Right cardiac atrium (tissue), 5 donors: ENCODE data around the gene HJURP. TPM values are rescaled to one million over a fixed set of nuclear protein-coding genes. Genes with fewer than 3 reads are reported as not detected.
"Not testable (repeated sequence)": the region's sequence is repeated elsewhere in the genome, so short reads cannot be mapped to it uniquely, and the experiment has no call there.

Source experiments
- ATAC-seq, 2 donors: fragments of 200-7000 bp; cut with Tn5 transposase; one replicate each; pipeline versions ENCODE4 v1.8.0 to v1.9.1; 2020; ENCODE audit warnings: moderate library complexity in 2 of 2, mild to moderate bottlenecking in 1 of 2
- DNase-seq, 3 donors: peaks; one replicate each; pipeline ENCODE4 v3.0.0-alpha.2; 2020
- H3K27ac ChIP-seq: one replicate; pipeline ENCODE4 v1.5.1; 2013; ENCODE audit warnings: mild to moderate bottlenecking, low read length, control low read depth, moderate library complexity
- H3K27me3 ChIP-seq: one replicate; pipeline ENCODE4 v1.6.1; 2013; ENCODE audit not compliant: control insufficient read depth, insufficient read depth
- H3K4me1 ChIP-seq: one replicate; pipeline ENCODE4 v1.6.1; 2013; ENCODE audit warnings: low read length; ENCODE audit not compliant: control insufficient read depth, insufficient read depth
- H3K4me3 ChIP-seq: one replicate; pipeline ENCODE4 v1.5.1; 2013; ENCODE audit warnings: low read length, control low read depth
- H3K9me3 ChIP-seq: one replicate; pipeline ENCODE4 v1.6.1; 2013; ENCODE audit warnings: low read length; ENCODE audit not compliant: control insufficient read depth
- WGBS: extraction: QIAGEN DNeasy Blood & Tissue Kit; methylation state at CpG from one replicate; pipeline ENCODE4 v1.1.7; 2013; 5-methylcytosine and 5-hydroxymethylcytosine counted together
- intact Hi-C, 4 donors: fragments of 100-400 bp; cut with DNase I; formaldehyde crosslinking; loops; one replicate each; pipeline versions ENCODE4 v1.11.0 to v1.14.0; 2022 to 2023
- long read RNA-seq, 4 donors: library from polyadenylated mRNA; unstranded; transcript quantifications; one replicate each; pipeline ENCODE4 v2.0.0, GENCODE V29; 2020 to 2021
- polyA plus RNA-seq: library from polyadenylated mRNA; stranded (reverse); fragments of 200-250 nt; gene quantifications from one replicate; pipeline ENCODE4 v1.2.3, GENCODE V29; 2013
- total RNA-seq, 4 donors: library from RNA; stranded (reverse); fragmentation: NEBNext Ultra II Directional; extraction: Animal tissue kit (Norgen Biotek cat#: 25700); gene quantifications; one replicate each; pipeline ENCODE4 v1.2.1, GENCODE V29; 2021
- donor health status: healthy with polysubstance abuse.
- donor health status: DM: no; HTN: yes; CAD: no.
- donor health status: DM: no; HTN: no; CAD: no.
- donor health status: DM: no; HTN: yes; CAD: no; lungs with severe emphysema.
- donor health status: DM: yes; HTN: yes; CAD: no.

The HJURP gene, protein sequence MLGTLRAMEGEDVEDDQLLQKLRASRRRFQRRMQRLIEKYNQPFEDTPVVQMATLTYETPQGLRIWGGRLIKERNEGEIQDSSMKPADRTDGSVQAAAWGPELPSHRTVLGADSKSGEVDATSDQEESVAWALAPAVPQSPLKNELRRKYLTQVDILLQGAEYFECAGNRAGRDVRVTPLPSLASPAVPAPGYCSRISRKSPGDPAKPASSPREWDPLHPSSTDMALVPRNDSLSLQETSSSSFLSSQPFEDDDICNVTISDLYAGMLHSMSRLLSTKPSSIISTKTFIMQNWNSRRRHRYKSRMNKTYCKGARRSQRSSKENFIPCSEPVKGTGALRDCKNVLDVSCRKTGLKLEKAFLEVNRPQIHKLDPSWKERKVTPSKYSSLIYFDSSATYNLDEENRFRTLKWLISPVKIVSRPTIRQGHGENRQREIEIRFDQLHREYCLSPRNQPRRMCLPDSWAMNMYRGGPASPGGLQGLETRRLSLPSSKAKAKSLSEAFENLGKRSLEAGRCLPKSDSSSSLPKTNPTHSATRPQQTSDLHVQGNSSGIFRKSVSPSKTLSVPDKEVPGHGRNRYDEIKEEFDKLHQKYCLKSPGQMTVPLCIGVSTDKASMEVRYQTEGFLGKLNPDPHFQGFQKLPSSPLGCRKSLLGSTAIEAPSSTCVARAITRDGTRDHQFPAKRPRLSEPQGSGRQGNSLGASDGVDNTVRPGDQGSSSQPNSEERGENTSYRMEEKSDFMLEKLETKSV
- under 1 TPM in 2 of 4 donors, not detected in 2; 0.77 to 0.94 TPM for total RNA-seq
- polyA plus RNA-seq: 0.09 TPM
- long read RNA-seq, donor 1: 0 reads
- long read RNA-seq, donor 2: 0 reads
- long read RNA-seq, donor 3: 0 reads
- long read RNA-seq, donor 4: 0 reads

DNA sequence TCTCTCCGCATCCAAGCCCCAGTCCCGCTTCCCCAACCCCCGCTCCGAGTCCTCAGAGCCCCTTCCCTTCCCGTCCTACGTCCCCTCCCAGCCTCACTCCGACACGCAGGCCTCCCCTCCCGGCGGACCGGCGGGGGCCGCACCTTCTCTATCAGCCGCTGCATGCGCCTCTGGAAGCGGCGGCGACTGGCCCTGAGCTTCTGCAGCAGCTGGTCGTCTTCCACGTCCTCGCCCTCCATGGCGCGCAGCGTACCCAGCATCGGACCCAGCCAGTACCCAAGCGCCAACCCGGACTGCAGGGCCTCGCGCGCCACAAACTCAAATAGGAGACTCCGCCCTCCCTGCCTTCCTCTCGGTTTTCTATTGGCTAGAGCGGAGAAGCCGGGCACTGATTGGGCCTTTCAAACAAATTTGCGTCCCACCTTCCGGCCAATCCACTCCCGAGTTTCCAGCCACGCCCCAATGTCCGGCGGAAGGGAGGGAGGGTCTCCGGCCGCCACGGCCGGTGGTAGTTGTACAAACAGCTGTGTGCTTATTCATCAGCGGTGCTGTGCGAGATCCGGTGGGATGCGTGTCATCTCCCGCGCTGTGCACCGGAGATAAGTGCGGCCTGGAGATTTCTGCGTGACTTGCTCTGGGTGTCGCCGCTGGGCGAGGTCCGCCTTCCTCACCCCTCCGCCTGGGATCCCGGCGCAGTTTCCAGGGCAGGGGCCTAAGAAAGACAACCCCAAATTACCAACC is at the start of gene HJURP:
TSS of gene HJURP (minus strand) at position 295 of the 741 bp plus-strand sequence. CDS start at position 260, 35 bp downstream.
- ATAC-seq (peak; percentile 99 to 100), DNase-seq (peak; percentile 91 to 95 (median 95))
- H3K4me3 ChIP-seq: peak within 1 kb of the TSS; percentile 63
- no peaks in the 10 kb centered on the region for H3K4me1 ChIP-seq
- intact Hi-C loops: no loop called here
- no peaks in the 10 kb centered on the region for H3K9me3 ChIP-seq
- H3K27ac ChIP-seq: no peak within 1 kb of the TSS
- WGBS: under 1% methylated on average over 60 of the region's 60 CpGs
- H3K27me3 ChIP-seq: no peaks in the 10 kb centered on the region

DNA sequence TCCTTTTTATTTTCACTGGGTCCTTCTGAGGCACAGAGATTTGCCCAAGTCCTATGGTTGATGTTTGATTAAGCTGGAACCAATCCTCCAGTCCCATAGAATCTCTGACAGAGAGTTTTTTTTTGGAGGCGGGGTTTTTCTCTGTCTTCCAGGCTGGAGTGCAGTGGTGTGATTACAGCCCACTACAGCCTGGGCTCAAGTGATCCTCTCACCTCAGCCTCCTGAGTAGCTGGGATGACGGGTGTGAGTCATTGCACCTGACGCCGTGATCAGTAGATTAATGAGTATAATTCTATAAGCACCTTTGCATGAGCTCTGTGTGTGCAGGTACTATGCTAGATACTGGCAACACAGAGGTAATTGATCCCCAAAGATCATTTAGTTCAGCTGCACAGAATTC is 47.5 kb upstream of the HJURP start:
- Histone ChIP-seq H3K27ac (no peak overlapping the region), H3K4me1 (no peaks in the 10 kb centered on the region), H3K9me3 (no peaks in the 10 kb centered on the region), H3K27me3 (no peaks in the 10 kb centered on the region), H3K4me3 (no peak overlapping the region)
- ATAC-seq (no peak), DNase-seq (no peak)
- intact Hi-C loops: no loop called here
- 84% methylated on average over 4 of the region's 4 CpGs for WGBS

DNA sequence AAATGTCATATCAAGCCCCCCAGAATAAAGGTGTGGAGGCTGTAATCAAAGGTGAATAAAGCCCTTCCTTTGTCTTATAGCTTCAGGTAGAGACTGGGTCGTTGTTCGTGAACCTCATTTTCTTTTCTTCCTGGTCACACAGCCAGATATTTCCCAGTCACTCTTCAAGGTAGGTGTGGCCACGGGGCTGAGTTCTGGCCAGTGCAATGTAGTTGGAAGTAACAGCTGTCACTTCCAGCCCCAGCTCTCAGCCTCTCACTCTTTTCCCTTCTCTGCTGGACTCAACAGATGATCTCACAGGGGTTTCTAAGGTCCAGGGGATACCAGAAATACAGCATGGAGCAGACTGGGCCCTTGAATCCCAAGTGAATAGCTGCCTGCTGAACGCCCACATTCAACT is 47.0 kb upstream of the HJURP start:
- Histone ChIP-seq H3K27ac (no peak overlapping the region), H3K4me3 (no peak overlapping the region), H3K27me3 (no peaks in the 10 kb centered on the region), H3K4me1 (no peaks in the 10 kb centered on the region), H3K9me3 (no peaks in the 10 kb centered on the region)
- DNase-seq (no peak), ATAC-seq (no peak)
- 71% methylated on average over 4 of the region's 4 CpGs for WGBS
- intact Hi-C loops: no loop called here

DNA sequence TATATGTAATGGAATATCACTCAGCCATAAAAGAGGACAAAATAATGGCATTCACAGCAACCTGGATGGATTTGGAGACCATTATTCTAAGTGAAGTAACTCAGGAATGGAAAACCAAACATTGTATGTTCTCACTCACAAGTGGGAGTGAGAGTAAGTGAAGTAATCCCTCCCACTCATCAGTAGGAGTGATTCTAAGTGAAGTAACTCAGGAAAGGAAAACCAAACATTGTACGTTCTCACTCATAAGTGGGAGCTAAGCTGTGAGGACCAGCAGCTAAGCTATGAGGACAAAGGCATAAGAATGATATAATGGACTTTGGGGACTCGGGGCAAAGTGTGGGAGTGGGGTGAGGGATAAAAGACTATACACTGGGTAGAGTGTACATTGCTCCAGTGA is 41.9 kb upstream of the HJURP start:
- H3K9me3 ChIP-seq, H3K4me3 ChIP-seq, H3K27me3 ChIP-seq, ATAC-seq, H3K27ac ChIP-seq, intact Hi-C loops, H3K4me1 ChIP-seq, DNase-seq: not testable (repeated sequence)
- 57% methylated on average over 2 of the region's 2 CpGs for WGBS

DNA sequence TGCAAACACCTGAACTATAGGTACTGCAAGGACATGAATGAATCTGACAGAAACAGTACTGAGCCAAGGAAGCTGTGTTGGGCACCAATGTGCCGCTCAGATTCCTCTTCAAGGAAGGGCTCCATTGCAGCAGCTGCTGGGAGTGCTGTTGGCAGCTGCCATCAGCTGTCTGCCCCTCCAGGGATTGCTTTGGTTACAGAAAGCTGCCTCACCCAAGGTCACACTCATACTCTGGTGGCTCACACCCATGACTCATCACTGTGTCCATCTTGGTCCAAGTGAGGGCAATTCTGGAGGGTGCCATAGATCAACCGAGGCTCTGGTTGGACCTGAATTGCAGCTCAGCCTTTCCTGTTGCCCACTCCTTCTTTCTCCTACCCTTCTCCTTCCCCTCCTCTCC is 38.5 kb upstream of the HJURP start:
- H3K27ac ChIP-seq: no peak overlapping the region
- ATAC-seq: no peak
- no peak overlapping the region for H3K4me3 ChIP-seq
- H3K27me3 ChIP-seq: no peaks in the 10 kb centered on the region
- no peaks in the 10 kb centered on the region for H3K9me3 ChIP-seq
- no peak for DNase-seq
- intact Hi-C loops: no loop called here
- no peaks in the 10 kb centered on the region for H3K4me1 ChIP-seq
- WGBS: 88% methylated on average over 2 of the region's 2 CpGs

DNA sequence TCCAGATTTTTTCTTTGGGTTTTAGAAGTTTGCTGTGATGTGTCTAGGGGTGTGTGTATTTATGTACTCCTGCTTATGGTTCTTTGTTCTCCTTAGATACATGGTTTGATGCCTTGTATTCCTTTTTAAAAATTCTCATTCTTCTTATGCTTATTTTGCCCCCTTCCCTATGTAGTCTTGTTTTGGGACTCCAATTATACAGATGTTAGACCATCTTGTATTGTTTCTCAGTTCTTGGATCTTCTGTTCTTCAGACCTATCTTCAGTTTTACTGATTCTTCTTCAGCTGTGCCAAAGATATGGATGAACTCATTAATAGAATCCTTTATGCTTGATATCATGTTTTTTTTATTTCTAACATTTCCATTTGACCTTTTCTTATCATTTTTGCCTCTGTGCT is 28.0 kb upstream of the HJURP start:
- DNase-seq: no peak
- no peak for ATAC-seq
- Histone ChIP-seq H3K27ac (no peak overlapping the region), H3K9me3 (no peaks in the 10 kb centered on the region), H3K27me3 (no peaks in the 10 kb centered on the region), H3K4me3 (no peak overlapping the region), H3K4me1 (no peaks in the 10 kb centered on the region)
- intact Hi-C loops: no loop called here

DNA sequence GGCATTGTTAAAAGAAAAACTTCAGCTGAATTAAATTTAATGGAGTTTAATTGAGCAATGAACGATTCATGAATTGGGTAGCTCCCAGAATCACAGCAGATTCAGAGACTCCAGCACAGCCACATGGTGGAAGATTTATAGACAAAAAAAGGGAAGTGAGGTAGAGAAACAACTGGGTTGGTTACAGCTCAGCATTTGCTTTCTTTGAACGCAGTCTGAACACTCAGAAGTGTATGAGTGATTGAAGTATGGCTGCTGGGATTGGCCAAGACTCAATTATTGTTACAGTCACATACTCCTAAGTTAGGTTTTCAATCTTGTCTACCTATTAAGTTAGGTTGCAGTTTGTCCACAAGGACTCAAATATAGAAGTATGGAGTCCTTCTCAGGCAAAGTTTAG is 17.8 kb upstream of the HJURP start:
- H3K4me1 ChIP-seq, H3K9me3 ChIP-seq, H3K4me3 ChIP-seq, intact Hi-C loops, DNase-seq, H3K27ac ChIP-seq, ATAC-seq, H3K27me3 ChIP-seq: not testable (repeated sequence)
- WGBS: 42% methylated on average over 2 of the region's 2 CpGs

DNA sequence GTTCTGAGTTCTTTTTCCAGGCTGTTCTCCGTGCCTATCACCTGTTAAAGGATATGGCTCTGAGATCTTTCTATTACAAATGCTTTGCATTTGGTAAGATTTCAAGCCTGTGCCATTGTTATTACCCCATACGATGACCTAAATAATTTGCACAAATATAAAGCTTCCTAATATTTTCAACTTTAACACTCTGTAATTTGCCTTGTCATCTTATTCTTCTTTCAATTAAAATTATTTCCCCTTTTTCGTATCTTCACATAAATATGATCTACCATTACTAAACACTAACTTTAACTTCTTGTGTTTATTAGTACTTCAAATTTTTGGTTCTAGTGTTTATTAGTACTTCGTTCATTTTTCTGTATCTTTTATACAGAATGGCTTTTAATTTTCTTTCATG is 17.1 kb upstream of the HJURP start:
- Histone ChIP-seq H3K27me3 (no peaks in the 10 kb centered on the region), H3K9me3 (no peaks in the 10 kb centered on the region), H3K27ac (no peak overlapping the region), H3K4me3 (no peak overlapping the region), H3K4me1 (no peaks in the 10 kb centered on the region)
- no peak for DNase-seq
- intact Hi-C loops: no loop called here
- 60% methylated on average over 4 of the region's 4 CpGs for WGBS
- ATAC-seq: no peak

DNA sequence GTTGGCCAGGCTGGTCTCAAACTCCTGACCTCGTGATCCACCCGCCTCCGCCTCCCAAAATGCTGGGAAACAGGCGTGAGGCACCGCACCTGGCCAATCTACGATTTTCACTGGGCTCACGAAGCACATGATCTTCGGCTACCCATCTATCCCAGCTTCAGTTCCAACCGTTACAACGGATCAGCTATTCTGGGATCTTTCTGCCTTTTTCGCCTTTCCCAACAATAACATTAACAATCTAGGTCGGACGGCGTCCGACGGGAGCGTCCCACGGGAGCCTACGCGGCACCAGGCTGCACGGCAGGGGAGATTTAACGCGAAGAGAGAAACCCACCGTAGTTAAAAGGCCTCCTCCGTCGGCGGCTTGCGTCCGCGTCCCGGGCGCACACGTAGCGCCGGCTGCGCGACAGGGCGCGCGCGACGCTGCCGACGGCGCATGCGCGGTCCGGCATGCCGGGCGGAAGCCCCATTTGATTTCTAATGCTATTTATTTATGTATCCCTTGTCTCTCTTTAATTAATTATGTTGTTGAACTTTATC is 13.7 kb upstream of the HJURP start, which contains the start of gene MSL3B:
TSS of gene MSL3B (minus strand) at position 394 of the 540 bp plus-strand sequence.
- Histone ChIP-seq H3K4me3 (peak within 1 kb of the TSS; percentile 27), H3K27ac (no peak within 1 kb of the TSS), H3K27me3 (no peaks in the 10 kb centered on the region), H3K9me3 (no peaks in the 10 kb centered on the region), H3K4me1 (no peaks in the 10 kb centered on the region)
- ATAC-seq (peak; percentile 51 to 66), DNase-seq (peak in 2 of 3 donors; percentile 42 to 56)
- intact Hi-C loops: no loop called here
- 11% methylated on average over 50 of the region's 50 CpGs for WGBS

DNA sequence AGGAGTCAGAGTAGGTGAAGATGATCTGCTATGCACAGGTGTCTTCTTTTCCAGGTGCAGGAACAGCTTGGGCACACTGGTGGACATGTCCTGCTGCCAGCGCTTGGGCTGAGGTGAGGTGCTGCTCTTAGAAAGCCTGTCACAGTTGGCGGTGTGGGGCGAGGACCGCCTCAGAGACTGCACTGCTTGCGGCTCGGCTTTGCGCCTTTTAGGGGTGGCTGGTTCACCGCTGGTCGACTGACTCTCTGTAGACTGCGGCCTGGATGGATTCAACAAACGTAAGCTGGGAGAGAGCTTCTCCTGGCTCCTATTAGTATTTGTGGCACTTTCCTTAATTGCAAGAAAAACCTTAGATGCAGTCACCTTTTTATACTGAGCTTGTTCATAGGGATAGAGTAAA is 12.1 kb upstream of the HJURP start:
- Histone ChIP-seq H3K27me3 (no peaks in the 10 kb centered on the region), H3K27ac (no peak overlapping the region), H3K4me1 (no peaks in the 10 kb centered on the region), H3K9me3 (no peaks in the 10 kb centered on the region), H3K4me3 (no peak overlapping the region)
- peak in 1 of 3 donors; percentile 40 for DNase-seq
- intact Hi-C loops: no loop called here
- ATAC-seq: no peak
- 98% methylated on average over 11 of the region's 11 CpGs for WGBS
